IMR-90 (cell line): ENCODE results near the gene TMEM269. TPM values are rescaled to one million over a fixed set of nuclear protein-coding genes. Genes with fewer than 3 reads are reported as not detected.

Experiments
- ATAC-seq: fragments of 200-7000 bp; cut with Tn5 transposase; 2 replicates; pipeline ENCODE4 v1.9.1; 2020; ENCODE audit warnings: low read depth, mild to moderate bottlenecking, moderate library complexity
- BruUV-seq: library from RNA; stranded (reverse); fragments of 400-500 nt; replicated peaks from 2 replicates; lab custom pipeline; 2021; lab: Mats Ljungman, UMichigan
- CTCF ChIA-PET: fragments of 300-600 bp; formaldehyde crosslinking; extraction: SDS; loops from one replicate; lab custom pipeline; 2021; ENCODE audit warnings: antibody characterized with exemption; lab: Yijun Ruan, JAX
- POLR2A ChIA-PET: fragments of 300-600 bp; sonication (Branson Sonifier 250); formaldehyde crosslinking; loops from one replicate; lab custom pipeline; 2022; ENCODE audit warnings: antibody characterized with exemption; ENCODE audit not compliant: unreplicated experiment; lab: Charles Lee
- DNase-seq: peaks from one replicate; pipeline ENCODE4 v3.0.0; 2013
- H2AFZ ChIP-seq: replicated peaks from 2 replicates; pipeline ENCODE3; 2013; ENCODE audit warnings: low read length, mild to moderate bottlenecking; ENCODE audit not compliant: poor library complexity
- H2AK5ac ChIP-seq: 2 replicates; pipeline ENCODE4 v1.6.1; 2013; ENCODE audit warnings: low read depth, low read length, inconsistent platforms
- H2AK9ac ChIP-seq: replicated peaks from 2 replicates; pipeline ENCODE3; 2013; ENCODE audit warnings: mild to moderate bottlenecking, low read depth, low read length, moderate library complexity; ENCODE audit not compliant: poor library complexity
- H2BK120ac ChIP-seq: 2 replicates; pipeline ENCODE4 v1.6.1; 2013; ENCODE audit warnings: low read depth, low read length, inconsistent platforms
- H2BK15ac ChIP-seq: 3 replicates; pipeline ENCODE4 v1.6.1; 2013; ENCODE audit warnings: low read depth, low read length, inconsistent platforms
- H2BK20ac ChIP-seq: 2 replicates; pipeline ENCODE4 v1.6.1; 2013; ENCODE audit warnings: low read depth, mild to moderate bottlenecking, inconsistent platforms, low read length, moderate library complexity
- H2BK5ac ChIP-seq: 2 replicates; pipeline ENCODE4 v1.6.1; 2013; ENCODE audit warnings: mild to moderate bottlenecking, low read depth, low read length, inconsistent platforms; ENCODE audit not compliant: poor library complexity, severe bottlenecking
- H3K14ac ChIP-seq: replicated peaks from 2 replicates; pipeline ENCODE4 v1.6.1; 2013; ENCODE audit warnings: low read depth, low read length, inconsistent platforms
- H3K18ac ChIP-seq: 2 replicates; pipeline ENCODE4 v1.6.1; 2013; ENCODE audit warnings: low read depth, low read length, control low read depth
- H3K23ac ChIP-seq: 2 replicates; pipeline ENCODE4 v1.6.1; 2013; ENCODE audit warnings: low read depth, low read length, inconsistent platforms
- H3K27ac ChIP-seq: 2 replicates; pipeline ENCODE4 v1.5.1; 2013; ENCODE audit warnings: mild to moderate bottlenecking, control low read depth, low read length; ENCODE audit not compliant: insufficient read depth
- H3K27me3 ChIP-seq: 2 replicates; pipeline ENCODE4 v1.6.1; 2013; ENCODE audit warnings: low read length; ENCODE audit not compliant: control insufficient read depth, insufficient read depth
- H3K36me3 ChIP-seq: 2 replicates; pipeline ENCODE4 v1.6.1; 2013; ENCODE audit warnings: low read length, mixed read lengths; ENCODE audit not compliant: control insufficient read depth, insufficient read depth
- H3K4ac ChIP-seq: 2 replicates; pipeline ENCODE4 v1.6.1; 2013; ENCODE audit warnings: low read depth, low read length, inconsistent platforms
- H3K4me1 ChIP-seq: 2 replicates; pipeline ENCODE4 v1.6.1; 2013; ENCODE audit warnings: low read length, mixed read lengths; ENCODE audit not compliant: control insufficient read depth, insufficient read depth
- H3K4me2 ChIP-seq: 2 replicates; pipeline ENCODE4 v1.6.1; 2013; ENCODE audit warnings: low read depth, mild to moderate bottlenecking, control low read depth, low read length, moderate library complexity
- H3K4me3 ChIP-seq: 2 replicates; pipeline ENCODE4 v1.5.1; 2013; ENCODE audit warnings: low read depth, mild to moderate bottlenecking, control low read depth, low read length, moderate library complexity; ENCODE audit not compliant: insufficient read depth
- H3K56ac ChIP-seq: 2 replicates; pipeline ENCODE4 v1.6.1; 2013; ENCODE audit warnings: low read length, inconsistent platforms; ENCODE audit not compliant: insufficient read depth; ENCODE audit errors: extremely low read depth
- H3K79me1 ChIP-seq, 2 experiments: 2 replicates each; pipeline ENCODE4 v1.6.1; 2013; ENCODE audit warnings: low read length in 2 of 2, inconsistent platforms in 1 of 2, low read depth in 1 of 2
- H3K9ac ChIP-seq: 2 replicates; pipeline ENCODE4 v1.6.1; 2013; ENCODE audit warnings: low read depth, low read length, control low read depth
- H3K9me1 ChIP-seq: 2 replicates; pipeline ENCODE4 v1.6.1; 2013; ENCODE audit warnings: low read length, inconsistent platforms; ENCODE audit not compliant: insufficient read depth
- H3K9me3 ChIP-seq: 2 replicates; pipeline ENCODE4 v1.6.1; 2013; ENCODE audit warnings: low read length; ENCODE audit not compliant: control insufficient read depth, insufficient read depth
- H4K20me1 ChIP-seq: 2 replicates; pipeline ENCODE4 v1.6.1; 2013; ENCODE audit warnings: low read length, inconsistent platforms; ENCODE audit not compliant: insufficient read depth
- H4K5ac ChIP-seq: 2 replicates; pipeline ENCODE4 v1.6.1; 2013; ENCODE audit warnings: mild to moderate bottlenecking, low read depth, low read length, control low read depth
- H4K8ac ChIP-seq, 2 experiments: 2 replicates each; pipeline ENCODE4 v1.6.1; 2013; ENCODE audit warnings: low read depth in 2 of 2, low read length in 2 of 2, control low read depth in 1 of 2, inconsistent platforms in 1 of 2
- H4K91ac ChIP-seq: 2 replicates; pipeline ENCODE4 v1.6.1; 2013; ENCODE audit warnings: low read depth, low read length, inconsistent platforms; ENCODE audit not compliant: insufficient read depth
- CEBPB ChIP-seq: IDR thresholded peaks from 2 replicates; pipeline ENCODE4 v1.6.1; 2012; ENCODE audit warnings: low read depth, low read length, improper control_type of control experiment
- CHD1 ChIP-seq: IDR thresholded peaks from 2 replicates; pipeline ENCODE4 v1.6.1; 2012; ENCODE audit warnings: low read depth, low read length, improper control_type of control experiment
- FOS ChIP-seq: fragments of 150-350 bp; IDR thresholded peaks from 2 replicates; pipeline ENCODE4 v1.6.1; 2016; ENCODE audit warnings: low read depth, low read length
- MAFK ChIP-seq: IDR thresholded peaks from 2 replicates; pipeline ENCODE4 v1.6.1; 2012; ENCODE audit warnings: low read depth, low read length, improper control_type of control experiment
- MAZ ChIP-seq: IDR thresholded peaks from 2 replicates; pipeline ENCODE4 v1.6.1; 2012; ENCODE audit warnings: low read depth, mild to moderate bottlenecking, low read length, improper control_type of control experiment, moderate library complexity, borderline replicate concordance
- MXI1 ChIP-seq: IDR thresholded peaks from 2 replicates; pipeline ENCODE4 v1.6.1; 2012; ENCODE audit warnings: low read depth, mild to moderate bottlenecking, low read length, moderate library complexity, borderline replicate concordance
- NFE2L2 ChIP-seq: fragments of 150-350 bp; IDR thresholded peaks from 2 replicates; pipeline ENCODE4 v1.6.1; 2016; ENCODE audit warnings: low read depth, mild to moderate bottlenecking, low read length
- POLR2A ChIP-seq: IDR thresholded peaks from 2 replicates; pipeline ENCODE4 v1.6.1; 2012; ENCODE audit warnings: mild to moderate bottlenecking, low read depth, low read length
- RAD21 ChIP-seq: IDR thresholded peaks from 2 replicates; pipeline ENCODE4 v1.6.1; 2012; ENCODE audit warnings: low read length, improper control_type of control experiment
- RCOR1 ChIP-seq: IDR thresholded peaks from 2 replicates; pipeline ENCODE4 v1.6.1; 2012; ENCODE audit warnings: mild to moderate bottlenecking, low read length, improper control_type of control experiment; ENCODE audit not compliant: insufficient replicate concordance
- SMC3 ChIP-seq: fragments of 150-350 bp; IDR thresholded peaks from 2 replicates; pipeline ENCODE4 v1.6.1; 2016; ENCODE audit warnings: low read depth, mild to moderate bottlenecking, antibody characterized with exemption, low read length, moderate library complexity
- WGBS, 2 experiments: methylation state at CpG; one replicate each; pipeline versions ENCODE4 v1.1.5 to v1.1.7; 2013; ENCODE audit warnings: missing lambda C conversion rate in 2 of 2; ENCODE audit not compliant: insufficient read length in 1 of 2; ENCODE audit errors: extremely low coverage in 2 of 2; 5-methylcytosine and 5-hydroxymethylcytosine counted together
- dilution Hi-C: fragments of 300-500 bp; cut with HindIII; formaldehyde crosslinking; loops from one replicate; pipeline ENCODE4 v1.14.3; 2018; ENCODE audit warnings: low sequenced_read_pairs; ENCODE audit not compliant: unreplicated experiment
- in situ Hi-C: fragments of 300-500 bp; cut with MboI; formaldehyde crosslinking; loops from 3 replicates; pipeline ENCODE4 v1.14.3; 2019; ENCODE audit warnings: low sequenced_read_pairs, inconsistent platforms, mixed read lengths
- intact Hi-C: fragments of 100-400 bp; cut with micrococcal nuclease; formaldehyde crosslinking; loops from 2 replicates; pipeline ENCODE4 v1.10.0; 2022
- polyA plus RNA-seq, 3 experiments: library from polyadenylated mRNA; depleted of rRNA; stranded (reverse); fragments of >200 nt; gene quantifications; 2 replicates each; pipeline ENCODE4 v1.2.3, GENCODE V29; 2012; ENCODE audit warnings: low replicate concordance in 1 of 3
- total RNA-seq: library from RNA; depleted of rRNA; stranded (reverse); fragments of >200 nt; gene quantifications from 2 replicates; pipeline ENCODE4 v1.2.3, GENCODE V29; 2012
- TF ChIP-seq, protein P1 (sequence below): conservative IDR thresholded peaks from 2 replicates; pipeline ENCODE4 v1.5.1; 2012; ENCODE audit warnings: mild to moderate bottlenecking, low read depth, low read length, improper control_type of control experiment
- TF ChIP-seq, protein P2 (sequence below): fragments of 150-350 bp; IDR thresholded peaks from 2 replicates; pipeline ENCODE4 v1.6.1; 2017; ENCODE audit warnings: mild to moderate bottlenecking, antibody characterized with exemption, low read length, low read depth
- TF ChIP-seq, protein P3 (sequence below): fragments of 150-350 bp; IDR thresholded peaks from 2 replicates; pipeline ENCODE4 v1.6.1; 2016; ENCODE audit warnings: low read depth, mild to moderate bottlenecking, low read length, moderate library complexity, borderline replicate concordance

TMEM269 gene
- total and polyA plus RNA-seq, 2 of the 4 experiments (the other 2 are of a cell fraction) = not detected

DNA sequence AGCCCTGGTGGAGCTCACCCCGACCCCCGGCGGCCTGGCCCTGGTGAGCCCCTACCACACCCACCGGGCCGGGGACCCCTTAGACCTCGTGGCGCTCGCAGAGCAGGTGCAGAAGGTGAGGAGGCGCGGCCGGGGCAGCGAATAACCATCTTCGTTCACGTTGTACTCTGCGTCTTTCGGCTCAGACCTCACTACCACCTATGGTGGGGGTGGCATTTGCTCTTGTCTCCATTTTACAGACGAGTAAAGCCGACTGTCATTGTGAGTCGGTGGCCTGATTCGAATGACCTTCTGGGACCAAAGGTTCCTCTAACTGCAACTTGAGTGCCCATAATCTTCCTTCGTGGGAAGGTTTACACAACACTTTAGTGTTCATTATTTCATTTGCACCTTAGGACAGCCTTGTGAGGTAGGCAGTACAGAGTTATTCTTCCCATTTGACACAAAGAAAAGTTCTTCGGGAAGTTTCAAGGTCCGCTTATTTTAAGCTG, 17.2 kb upstream of the TMEM269 start (continued):
- TF ChIP-seq, protein P1, sequence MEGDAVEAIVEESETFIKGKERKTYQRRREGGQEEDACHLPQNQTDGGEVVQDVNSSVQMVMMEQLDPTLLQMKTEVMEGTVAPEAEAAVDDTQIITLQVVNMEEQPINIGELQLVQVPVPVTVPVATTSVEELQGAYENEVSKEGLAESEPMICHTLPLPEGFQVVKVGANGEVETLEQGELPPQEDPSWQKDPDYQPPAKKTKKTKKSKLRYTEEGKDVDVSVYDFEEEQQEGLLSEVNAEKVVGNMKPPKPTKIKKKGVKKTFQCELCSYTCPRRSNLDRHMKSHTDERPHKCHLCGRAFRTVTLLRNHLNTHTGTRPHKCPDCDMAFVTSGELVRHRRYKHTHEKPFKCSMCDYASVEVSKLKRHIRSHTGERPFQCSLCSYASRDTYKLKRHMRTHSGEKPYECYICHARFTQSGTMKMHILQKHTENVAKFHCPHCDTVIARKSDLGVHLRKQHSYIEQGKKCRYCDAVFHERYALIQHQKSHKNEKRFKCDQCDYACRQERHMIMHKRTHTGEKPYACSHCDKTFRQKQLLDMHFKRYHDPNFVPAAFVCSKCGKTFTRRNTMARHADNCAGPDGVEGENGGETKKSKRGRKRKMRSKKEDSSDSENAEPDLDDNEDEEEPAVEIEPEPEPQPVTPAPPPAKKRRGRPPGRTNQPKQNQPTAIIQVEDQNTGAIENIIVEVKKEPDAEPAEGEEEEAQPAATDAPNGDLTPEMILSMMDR = no peak

DNA sequence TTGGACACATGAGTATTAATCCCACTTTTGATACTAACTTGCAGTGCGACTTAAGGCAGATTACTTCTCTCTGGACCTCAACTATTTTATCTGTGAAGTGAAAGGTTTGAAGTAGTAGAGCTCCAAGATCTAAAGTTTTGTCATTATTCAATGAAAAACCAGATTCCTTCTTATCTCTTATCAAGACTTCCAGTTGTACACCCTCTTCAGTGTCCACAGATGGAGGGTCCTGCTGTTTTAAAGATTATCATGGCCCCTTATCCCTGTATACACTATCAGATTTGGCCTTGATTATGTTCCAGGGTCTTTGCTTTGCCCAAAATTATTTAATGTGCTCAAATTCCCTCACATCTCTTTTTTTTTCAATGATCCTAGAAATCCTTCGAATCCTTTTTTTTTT, 16.6 kb upstream of the TMEM269 start:
- ChIA-PET CTCF (interaction anchor here (1.3 kb wide), 1 partner anchor 15 kb away, joined by 5 read pairs; no protein-coding TSS in a partner anchor), POLR2A (no interaction called here)
- Histone ChIP-seq H3K18ac (no peak overlapping the region), H3K4me3 (peak overlapping the region; percentile 71), H3K9ac (peak overlapping the region; percentile 79; the same call in 1 of the 2 replicates), H3K27me3 (no peaks in the 10 kb centered on the region), H3K36me3 (no peaks in the 10 kb centered on the region), H3K27ac (no peak overlapping the region), H2AFZ (no peak overlapping the region), H3K79me1 (peaks cover 24 to 53% of the 10 kb centered on the region in 2 experiments), H2BK5ac (no peak overlapping the region), H3K4me1 (no peaks in the 10 kb centered on the region), H4K5ac (no peak overlapping the region), H2BK20ac (no peak overlapping the region), H2AK5ac (no peak overlapping the region), H3K23ac (peak overlapping the region; percentile 44; the same call in 1 of the 2 replicates), H2BK15ac (no peak overlapping the region), H4K20me1 (peaks cover 23% of the 10 kb centered on the region; the same call in 1 of the 2 replicates), H4K91ac (no peak overlapping the region), H2AK9ac (no peak overlapping the region), H3K9me3 (no peaks in the 10 kb centered on the region), H3K14ac (no peak overlapping the region), H2BK120ac (no peak overlapping the region), H3K4ac (no peak overlapping the region), H3K9me1 (0 out of 2 replicates have a peak, but pooled peaks cover under 1% of the 10 kb centered on the region), H3K4me2 (peak overlapping the region; percentile 99), H3K56ac (no peak overlapping the region), H4K8ac (no peak overlapping the region)
- DNase-seq (no peak), ATAC-seq (no peak)
- no TSS peak for BruUV-seq
- intact Hi-C loops (loop anchor here (5.0 to 10.0 kb wide), 3 partner anchors 49 to 433 kb away; partner anchors contain the start of genes ERMAP, FOXJ3, SVBP and YBX1), in situ Hi-C loops (no loop called here), dilution Hi-C loops (no loop called here)
- no CpG with 5 or more reads among the region's 2 CpGs for WGBS, 2 experiments
- TF ChIP-seq, protein P2, sequence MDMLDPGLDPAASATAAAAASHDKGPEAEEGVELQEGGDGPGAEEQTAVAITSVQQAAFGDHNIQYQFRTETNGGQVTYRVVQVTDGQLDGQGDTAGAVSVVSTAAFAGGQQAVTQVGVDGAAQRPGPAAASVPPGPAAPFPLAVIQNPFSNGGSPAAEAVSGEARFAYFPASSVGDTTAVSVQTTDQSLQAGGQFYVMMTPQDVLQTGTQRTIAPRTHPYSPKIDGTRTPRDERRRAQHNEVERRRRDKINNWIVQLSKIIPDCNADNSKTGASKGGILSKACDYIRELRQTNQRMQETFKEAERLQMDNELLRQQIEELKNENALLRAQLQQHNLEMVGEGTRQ = no peak
- no peak for TF ChIP-seq RAD21
- no peak for TF ChIP-seq SMC3
- TF ChIP-seq NFE2L2 = no peak
- no peak for TF ChIP-seq MAZ
- TF ChIP-seq FOS = no peak
- no peak for TF ChIP-seq CEBPB
- no peak for TF ChIP-seq POLR2A
- TF ChIP-seq RCOR1 = no peak
- no peak for TF ChIP-seq MXI1
- no peak for TF ChIP-seq MAFK
- TF ChIP-seq CHD1 = no peak
- TF ChIP-seq, protein P3, sequence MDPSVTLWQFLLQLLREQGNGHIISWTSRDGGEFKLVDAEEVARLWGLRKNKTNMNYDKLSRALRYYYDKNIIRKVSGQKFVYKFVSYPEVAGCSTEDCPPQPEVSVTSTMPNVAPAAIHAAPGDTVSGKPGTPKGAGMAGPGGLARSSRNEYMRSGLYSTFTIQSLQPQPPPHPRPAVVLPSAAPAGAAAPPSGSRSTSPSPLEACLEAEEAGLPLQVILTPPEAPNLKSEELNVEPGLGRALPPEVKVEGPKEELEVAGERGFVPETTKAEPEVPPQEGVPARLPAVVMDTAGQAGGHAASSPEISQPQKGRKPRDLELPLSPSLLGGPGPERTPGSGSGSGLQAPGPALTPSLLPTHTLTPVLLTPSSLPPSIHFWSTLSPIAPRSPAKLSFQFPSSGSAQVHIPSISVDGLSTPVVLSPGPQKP = no peak
